Globus pallidus (tissue), 1 donor: Measurements from ENCODE around the gene NNMT.

Experiments used
- DNase-seq: peaks from one replicate; pipeline ENCODE4 v3.0.0-alpha.2; 2015; ENCODE audit warnings: low spot score

Gene NNMT

DNA sequence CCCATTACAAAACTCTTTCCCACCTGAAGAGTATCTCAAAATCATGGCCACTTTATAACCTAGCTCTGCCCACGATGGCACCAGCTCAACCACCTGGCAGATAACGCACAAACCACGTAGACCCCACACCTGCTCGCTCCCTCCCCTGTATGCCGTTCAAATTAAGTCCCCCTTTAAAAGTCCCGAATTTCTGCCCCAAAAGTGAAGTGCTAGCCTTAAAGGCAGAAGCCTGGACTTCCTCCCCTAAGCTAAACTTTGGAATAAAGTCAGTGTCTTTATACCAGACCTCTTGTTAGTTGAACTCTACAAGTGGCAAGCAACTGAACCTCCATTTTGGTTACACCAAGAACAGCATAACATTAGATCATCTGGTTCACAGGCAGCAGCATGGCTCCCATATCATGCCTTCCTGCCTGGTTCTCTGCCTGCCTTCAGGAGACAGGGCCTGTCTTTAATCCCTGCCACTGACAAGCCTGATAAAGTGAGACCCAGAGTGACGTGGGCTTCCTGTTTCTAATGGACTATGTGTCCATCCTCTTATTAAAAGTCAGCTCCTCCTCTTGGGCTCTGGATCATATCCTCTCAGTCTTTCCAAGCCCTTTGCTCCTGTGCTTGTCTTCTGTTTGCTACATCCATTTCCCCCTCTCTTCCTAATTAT lies 32.6 kb upstream of the NNMT start:
- DNase-seq = no peak

DNA sequence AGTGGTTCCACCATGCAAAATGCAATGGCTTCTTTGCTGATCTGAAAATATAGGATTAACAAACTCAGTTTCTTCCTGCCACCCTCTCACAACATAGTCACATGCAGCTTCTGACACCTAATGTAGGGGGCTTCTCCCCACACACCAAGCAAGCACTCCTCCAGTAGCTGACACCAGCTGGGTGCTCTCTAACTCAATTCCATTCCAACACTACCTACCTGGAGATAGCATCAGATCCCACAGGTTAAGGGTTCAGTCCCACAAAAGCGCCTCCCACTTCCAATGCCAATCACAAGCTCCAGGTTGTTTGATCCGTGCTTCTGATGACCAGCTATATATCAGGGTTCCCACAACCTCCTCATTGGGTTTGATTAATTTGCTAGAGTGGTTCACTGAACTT lies 31.8 kb upstream of the NNMT start:
- DNase-seq = no peak

- no peak for DNase-seq
These were observed 30.9 kb upstream of the NNMT start for GRCh38 chr11:114265122-114265878.

GRCh38 chr11:114269498-114269897 lies 26.7 kb upstream of the NNMT start:
- no peak for DNase-seq

DNA sequence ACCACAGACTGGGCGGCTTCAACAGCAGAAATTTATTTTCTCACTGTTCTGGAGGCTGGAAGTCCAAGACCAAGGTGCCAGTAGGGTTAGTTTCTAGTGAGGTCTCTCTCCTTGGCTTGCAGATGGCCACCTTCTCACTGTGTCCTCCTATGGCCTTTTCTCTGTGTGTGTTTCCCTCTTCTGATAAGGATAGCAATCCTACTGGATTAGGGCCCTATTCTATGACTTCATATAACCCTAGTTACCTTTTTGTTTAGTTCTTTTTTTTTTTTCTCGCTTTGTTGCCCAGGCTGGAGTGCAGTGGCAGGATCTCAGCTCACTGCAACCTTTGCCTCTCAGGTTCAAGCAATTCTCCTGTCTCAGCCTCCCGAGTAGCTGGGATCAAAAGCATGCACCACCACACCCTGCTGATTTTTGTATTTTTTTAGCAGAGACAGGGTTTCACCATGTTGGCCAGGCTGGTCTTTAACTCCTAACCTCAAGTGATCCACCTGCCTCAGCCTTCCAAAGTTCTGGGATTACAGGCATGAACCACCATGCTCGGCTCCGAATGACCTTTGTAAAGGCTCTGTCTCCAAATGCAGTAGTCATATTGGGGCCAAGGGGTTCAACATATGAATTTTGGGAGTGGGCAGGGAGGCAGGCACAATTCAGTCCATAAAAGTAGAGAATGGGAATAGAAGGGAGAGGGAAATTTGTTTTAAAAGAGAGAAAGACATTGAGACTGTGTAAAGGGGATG lies 25.5 kb upstream of the NNMT start:
- no peak for DNase-seq

DNA sequence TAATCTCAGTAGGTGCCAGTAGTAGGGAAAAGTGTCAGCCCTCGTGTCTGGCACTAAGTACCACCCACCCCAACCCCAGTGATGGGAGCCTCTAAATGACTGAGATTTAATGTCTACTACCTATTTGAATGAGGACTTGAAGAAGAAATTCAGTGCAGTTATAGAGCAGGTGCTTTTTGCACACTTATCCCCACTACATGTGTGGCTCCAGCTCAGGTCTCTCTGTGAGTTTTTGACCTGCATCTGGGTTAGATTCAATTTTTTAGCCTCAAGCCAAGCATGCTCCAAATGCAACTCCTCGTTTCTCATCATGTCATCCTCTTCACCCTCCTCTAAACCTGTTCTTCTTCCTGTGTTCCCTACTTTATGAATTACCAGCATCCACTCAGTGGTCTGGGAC lies 24.9 kb upstream of the NNMT start:
- no peak for DNase-seq

GRCh38 chr11:114272311-114272710 lies 23.9 kb upstream of the NNMT start:
- no peak for DNase-seq

DNA sequence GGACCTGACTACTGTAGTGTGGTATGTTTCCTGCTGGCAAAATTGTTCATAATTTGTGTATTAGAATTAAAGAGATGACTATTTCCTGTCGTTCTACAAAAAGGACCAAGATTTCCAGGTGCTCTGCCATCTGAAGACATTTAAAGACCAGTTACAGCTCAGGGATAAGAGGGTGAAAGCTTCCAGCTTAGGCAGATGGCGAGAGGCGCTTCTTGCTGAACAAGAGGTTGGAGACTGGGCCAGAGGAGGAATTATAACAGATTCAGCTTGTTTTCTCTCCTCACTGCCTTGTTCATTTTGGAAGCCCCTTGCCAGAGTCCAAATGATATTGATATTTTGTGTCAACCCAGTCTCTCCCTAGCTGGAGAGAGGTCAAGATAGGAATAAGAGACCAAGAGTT lies 23.1 kb upstream of the NNMT start:
- no peak for DNase-seq

- DNase-seq = no peak
These were observed 22.1 kb upstream of the NNMT start for GRCh38 chr11:114273890-114274635.

DNA sequence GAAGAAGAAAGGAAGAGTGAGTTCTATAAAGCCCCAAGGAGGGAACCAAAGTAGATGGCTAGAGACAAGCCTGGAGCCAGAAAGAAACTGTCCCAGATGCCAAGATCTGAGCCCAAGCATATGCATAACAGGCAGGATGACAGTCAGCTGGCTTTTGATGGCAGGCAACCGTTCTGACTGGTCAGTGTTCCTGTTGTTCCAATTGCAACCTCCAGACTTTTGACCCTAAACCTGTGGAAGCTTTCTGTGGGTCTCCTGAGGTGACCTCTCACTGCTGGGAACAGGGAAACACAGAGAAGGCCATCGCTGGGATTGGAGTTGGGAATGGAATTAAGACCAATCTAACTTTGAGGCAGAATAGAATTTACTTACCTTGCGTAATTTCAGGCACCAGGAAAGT lies 21.6 kb upstream of the NNMT start:
- no peak for DNase-seq

DNA sequence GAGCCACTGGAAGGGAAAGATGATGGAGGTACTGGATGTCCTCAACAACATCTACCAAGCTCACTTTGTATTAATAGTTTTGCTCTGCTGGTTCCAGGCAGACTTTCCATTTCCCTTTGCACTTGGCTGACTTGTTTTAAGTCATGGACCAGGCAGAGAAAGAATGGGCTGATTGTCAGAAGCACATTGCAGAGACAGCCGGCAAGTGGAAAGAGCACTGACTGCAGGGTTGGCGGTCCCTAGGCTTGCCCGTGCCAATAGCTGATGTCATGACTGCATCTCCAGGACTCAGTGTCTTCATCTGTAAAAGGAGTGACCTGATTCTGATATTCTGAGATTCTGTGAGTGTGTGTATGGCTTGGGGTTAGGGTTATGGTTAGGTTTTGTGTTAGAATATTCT lies 20.9 kb upstream of the NNMT start:
- DNase-seq = peak; percentile 51

- no peak for DNase-seq
These were observed 20.1 kb upstream of the NNMT start for GRCh38 chr11:114276077-114276476.

DNA sequence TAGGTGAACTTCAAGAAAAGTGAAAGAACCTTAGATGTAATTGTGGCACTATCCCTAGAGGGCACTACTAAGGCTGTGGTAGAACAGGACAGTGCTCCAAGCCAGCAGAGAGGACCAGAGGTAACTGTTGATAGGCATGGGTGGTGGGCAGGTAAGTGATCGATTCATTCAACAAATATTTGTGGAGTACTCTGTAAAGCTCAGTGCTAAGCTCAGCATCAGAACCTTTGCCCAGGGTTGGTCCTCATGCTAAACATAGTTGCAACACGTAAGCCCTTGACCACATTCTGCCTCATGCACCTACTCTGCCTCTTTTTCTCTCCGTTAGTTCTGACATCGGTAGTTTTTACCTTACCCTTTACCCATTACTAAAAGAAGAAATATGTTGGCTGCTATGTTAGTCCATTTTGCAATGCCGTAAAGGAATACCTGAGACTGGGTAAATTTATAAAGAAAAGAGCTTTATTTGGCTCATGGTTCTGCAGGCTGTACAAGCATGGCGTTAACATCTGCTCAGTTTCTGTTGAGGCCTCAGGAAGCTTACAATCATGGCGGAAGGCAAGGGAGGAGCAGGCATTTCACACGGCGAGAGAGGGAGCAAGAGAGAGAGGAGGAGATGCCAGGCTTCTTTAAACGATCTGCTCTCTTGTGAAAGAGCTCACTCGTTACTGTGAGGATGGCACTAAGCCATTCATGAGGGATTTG lies 18.4 kb upstream of the NNMT start:
- no peak for DNase-seq

DNA sequence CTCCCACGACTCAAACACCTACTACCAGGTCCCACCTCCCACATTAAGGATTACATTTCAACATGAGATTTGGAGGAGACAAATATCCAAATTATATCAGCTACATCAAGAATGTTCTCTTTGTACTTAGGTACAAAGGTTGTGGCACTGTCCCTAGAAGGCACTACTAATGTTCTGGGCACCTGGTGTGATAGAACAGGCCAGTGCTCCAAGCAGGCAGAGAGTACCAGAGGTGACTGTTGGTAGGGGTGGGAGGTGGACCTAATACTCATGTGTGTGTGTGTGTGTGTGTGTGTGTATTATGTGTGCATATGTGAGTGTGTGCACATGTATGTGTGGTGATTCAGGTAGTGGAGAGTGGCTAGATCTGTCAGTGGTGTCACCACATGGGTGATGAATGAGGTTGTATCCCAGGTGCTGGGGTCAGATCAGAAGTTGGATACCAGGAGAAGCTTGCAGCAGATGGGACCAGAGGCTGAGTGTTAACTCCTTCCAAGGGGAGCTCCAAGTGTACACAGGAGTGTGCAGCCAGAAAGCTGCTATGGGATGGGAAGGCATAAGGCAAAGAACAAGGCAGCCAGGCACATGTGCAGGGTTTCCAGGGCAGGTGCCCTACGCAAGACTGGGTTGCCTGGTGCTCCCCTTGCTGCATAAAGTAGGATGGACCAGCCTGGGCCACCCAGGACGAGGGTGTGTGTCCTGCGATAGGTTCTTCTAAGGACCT lies 17.7 kb upstream of the NNMT start:
- no peak for DNase-seq

GRCh38 chr11:114279792-114280546 lies 16.2 kb upstream of the NNMT start:
- DNase-seq = no peak

- no peak for DNase-seq
These were observed 15.5 kb upstream of the NNMT start for GRCh38 chr11:114280696-114281095.

DNA sequence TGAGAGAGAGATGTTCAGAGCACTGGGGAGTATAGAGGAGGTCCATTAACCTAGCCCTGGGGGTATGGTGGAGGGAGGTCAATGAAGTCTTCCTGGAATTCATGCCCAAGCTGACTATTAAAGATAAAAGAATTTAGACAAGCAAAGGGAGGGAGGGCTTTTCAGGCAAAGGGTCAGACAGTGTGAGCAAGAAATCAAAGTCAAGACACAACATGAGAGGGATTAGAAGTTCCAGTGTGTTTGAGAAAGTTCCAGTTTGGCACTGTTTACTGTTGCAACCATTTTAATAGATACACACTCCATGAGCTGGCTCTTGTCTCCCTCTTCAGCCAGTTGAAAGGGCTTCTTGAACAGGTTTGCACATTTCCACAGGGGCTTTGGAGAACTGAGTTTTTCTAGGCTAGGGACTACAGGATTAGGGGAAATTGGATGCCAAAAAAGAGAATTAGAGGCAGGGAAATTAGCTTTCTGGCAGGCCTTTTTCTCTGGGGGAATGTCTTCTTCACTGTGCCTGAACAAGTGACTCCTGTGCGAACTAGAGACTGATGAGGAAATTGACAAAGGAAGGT lies 14.7 kb upstream of the NNMT start:
- DNase-seq = no peak

- no peak for DNase-seq
These were observed 13.7 kb upstream of the NNMT start for GRCh38 chr11:114282488-114282887.

GRCh38 chr11:114283422-114283821 lies 12.8 kb upstream of the NNMT start:
- no peak for DNase-seq

GRCh38 chr11:114284021-114284420 lies 12.2 kb upstream of the NNMT start:
- DNase-seq = no peak
